Measurements from ENCODE around the gene DNAJB4.

- TF ChIP-seq CTCF (IDR thresholded peaks at IDR 0.05; ENCODE audit: poor library complexity) (no peak), EZH2phosphoT487 (IDR thresholded peaks at IDR 0.05; ENCODE audit: low read depth, severe bottlenecking, unreplicated experiment) (no peak), EZH2 (IDR thresholded peaks at IDR 0.05; ENCODE audit: borderline replicate concordance) (no peak)
Measured at GRCh38 chr1:77955709-77956108, 49.0 kb upstream of the DNAJB4 start.
